Stimulated activated naive CD8-positive, alpha-beta T cell treated with anti-CD3 and anti-CD28 coated beads, Interleukin-15, Interleukin-2, amounts not matched to agents 100 U/mL and 50 U/mL, for 24 hours (primary cell): ENCODE data around the gene SLC25A18.
A peak's percentile ranks its signal among the peaks of the same experiment; 100 is the strongest.
"Not testable (repeated sequence)": the region's sequence is repeated elsewhere in the genome, so short reads cannot be mapped to it uniquely, and the experiment has no call there.

Experiments used
- ATAC-seq: fragments of 150-1000 bp; cut with Tn5 transposase; one replicate; pipeline ENCODE4 v1.10.0; 2021
- DNase-seq: peaks from one replicate; pipeline ENCODE4 v3.0.0; 2021

The SLC25A18 gene

DNA sequence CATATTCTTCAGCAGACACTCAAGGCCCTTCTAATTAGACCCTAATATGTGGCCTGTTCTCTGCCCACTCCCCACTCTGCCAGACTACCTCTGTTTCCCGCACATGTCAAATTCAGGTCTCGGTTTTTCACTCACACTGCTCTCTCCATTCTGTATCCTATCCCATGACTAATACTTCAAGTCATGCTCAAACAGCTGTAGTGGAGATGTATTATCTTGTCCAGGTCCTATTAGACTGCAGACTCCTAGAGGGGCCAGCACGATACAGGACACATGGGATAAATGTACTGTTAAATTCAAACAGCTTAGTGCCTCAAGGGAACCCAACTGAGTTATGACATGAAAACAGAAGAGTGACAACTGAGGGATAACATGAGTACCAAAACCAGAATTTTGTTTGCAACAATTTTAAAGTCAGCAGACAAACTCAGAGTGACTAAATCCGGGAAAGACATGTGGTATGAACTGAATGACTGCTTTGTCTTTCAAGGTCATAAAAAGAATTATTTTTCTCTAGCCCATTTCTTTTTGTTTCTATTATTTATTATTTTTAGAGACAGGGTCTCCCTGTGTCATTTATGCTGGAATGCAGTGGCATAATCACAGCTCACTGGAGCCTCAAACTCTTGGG is 44.7 kb downstream of the SLC25A18 start:
- no peak for DNase-seq
- no peak for ATAC-seq

DNA sequence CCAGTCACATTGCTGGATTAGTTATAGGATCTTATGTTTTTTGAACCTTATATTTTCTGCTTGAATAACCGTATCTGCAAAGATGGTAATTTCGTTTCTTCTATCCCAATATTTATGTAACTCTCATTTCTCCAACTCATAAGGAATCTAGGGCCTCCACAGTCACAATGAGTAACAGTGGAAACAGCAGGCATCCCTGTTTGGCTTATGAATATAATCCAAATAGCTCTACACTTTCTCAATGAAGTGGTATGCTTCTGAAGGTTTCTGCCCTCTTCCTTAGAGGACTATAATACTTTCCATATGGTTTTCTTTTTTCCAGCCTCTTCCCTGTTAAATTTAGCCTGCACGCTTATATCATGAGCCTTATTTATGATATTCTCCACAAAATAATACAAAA is 48.8 kb downstream of the SLC25A18 start:
- no peak for ATAC-seq
- DNase-seq: no peak

DNA sequence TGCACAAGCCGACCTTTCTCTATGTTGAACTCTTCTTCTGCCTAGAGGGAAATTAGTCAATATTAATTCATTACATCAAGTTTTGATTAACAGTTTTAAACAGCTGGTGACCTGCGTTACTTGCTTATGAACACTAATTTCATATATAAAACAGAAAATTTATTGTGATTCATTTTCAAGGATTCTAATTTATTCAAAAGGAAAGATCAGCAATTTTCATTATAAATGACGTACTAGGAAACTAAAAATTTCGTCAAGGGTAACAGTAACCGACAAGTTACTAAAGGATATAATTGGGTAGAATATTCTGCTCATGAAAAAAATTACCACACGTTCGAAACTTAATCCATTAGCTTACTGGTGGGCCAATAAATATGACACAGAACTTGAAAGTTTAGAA is 50.0 kb downstream of the SLC25A18 start:
- DNase-seq (no peak), ATAC-seq (no peak)

DNA sequence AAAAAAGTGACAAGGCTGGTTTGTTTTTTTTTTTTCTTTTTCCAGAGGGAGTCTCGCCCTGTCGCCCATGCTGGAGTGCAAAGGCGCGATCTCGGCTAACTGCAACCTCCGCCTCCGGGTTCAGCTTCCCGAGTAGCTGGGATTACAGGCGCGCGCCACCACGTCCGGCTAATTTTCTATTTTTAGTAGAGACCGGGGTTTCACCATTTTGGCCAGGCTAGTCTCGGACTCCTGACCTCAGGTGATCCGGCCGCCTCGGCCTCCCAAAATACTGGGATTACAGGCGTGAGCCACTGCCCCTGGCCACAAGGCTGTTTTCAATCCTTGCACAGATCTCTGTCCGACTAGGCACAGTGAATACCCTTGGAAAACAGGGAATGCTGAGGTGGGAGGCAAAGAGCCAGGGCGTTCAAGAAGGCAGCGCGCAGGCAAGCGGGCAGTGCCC is 64.7 kb downstream of the SLC25A18 start:
- no peak for DNase-seq
- no peak for ATAC-seq

DNA sequence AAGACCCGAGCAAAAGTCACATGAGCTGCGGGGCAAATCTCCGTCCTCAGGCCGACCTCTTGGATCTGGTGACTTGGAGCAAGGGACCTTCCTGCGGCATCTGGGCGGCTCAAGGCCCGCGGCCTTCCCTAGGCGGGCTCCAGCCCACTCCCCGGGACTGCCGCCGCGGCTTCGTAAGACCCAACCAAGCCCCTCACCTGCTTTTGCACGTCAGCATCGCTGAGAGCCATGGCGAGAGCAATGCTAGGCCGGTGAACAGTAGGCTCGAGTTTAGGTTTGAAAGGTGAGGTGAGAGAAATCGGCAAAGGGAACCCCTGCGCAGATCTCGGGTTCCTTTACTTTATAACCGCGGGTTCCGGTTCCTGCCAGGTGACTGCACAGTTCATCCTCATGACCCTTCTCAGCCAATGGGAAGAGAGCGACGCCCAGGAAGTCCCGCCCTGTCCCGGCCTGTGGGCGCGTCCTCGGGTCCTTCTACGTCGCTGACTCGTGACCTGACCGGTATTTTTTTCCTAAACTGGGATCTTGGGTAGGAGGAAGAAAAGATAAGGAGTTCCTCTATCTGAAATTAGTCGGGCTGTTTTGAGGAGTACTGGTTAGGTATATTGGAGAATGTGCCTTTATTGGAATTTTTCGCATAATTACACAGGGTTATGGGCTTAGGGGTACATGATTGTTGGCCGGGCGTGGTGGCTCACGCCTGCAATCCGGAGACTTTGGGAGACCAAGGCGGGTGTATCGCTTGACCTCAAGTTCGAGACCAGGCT is 65.3 kb downstream of the SLC25A18 start, which contains the start of gene ATP6V1E1:
Gene ATP6V1E1 (minus strand): TSS at position 344 of the 767 bp plus-strand sequence. CDS start 114 bp downstream, at position 230.
- DNase-seq (peak; percentile 94), ATAC-seq (peak; percentile 100)

DNA sequence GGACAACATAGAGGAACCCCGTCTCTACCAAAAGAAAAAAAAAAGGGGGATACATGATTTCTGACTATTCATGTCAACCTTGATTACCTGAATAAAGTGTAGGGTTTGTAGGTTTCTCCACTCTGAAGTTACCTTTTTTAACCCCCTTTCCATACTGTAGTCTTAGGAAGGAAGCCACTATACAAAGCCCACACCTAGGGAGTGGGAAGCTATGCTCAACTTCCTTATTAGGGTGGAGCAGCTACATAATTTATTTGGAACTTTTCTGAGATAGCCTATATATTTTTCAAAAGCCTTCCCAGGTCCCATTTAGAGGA is 65.8 kb downstream of the SLC25A18 start:
- DNase-seq (no peak), ATAC-seq (no peak)

DNA sequence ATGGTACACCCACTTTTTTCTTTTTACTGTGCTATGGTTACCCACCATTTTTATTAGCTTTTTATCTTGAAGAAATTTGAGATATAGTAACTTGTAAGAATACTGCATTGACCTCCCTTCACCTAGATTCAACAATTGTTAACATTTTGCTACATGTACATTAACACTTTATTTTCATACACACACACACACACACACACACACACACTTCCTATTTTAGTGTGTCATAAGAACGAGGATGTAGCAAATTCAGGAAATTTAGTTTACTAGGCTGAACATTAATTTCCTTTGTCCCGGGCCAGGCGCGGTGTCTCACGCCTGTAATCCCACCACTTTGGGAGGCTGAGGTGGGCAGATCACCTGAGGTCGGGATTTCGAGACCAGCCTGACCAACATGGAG is 66.3 kb downstream of the SLC25A18 start:
- ATAC-seq: no peak
- DNase-seq: no peak

DNA sequence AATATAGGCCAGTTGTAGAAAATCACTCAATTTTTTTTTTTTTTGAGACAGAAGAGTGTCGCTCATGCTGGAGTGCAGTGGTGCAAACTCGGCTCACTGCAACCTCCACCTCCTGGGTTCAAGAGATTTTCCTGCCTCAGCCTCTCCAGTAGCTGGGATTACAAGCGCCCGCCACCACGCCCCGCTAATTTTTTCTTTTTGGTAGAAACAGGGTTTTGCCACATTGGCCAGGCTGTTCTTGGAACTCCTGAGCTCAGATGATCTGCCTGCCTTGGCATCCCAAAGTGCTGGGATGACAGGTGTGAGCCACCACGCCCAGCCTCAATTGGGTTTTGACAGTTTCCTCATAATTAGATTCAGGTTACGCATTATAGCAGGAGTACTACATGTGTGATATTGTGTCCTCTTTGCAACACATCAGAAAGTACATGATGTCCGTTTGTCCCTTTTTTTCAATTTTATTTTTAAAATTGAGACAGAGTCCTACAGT is 67.8 kb downstream of the SLC25A18 start:
- ATAC-seq: no peak
- DNase-seq: no peak

DNA sequence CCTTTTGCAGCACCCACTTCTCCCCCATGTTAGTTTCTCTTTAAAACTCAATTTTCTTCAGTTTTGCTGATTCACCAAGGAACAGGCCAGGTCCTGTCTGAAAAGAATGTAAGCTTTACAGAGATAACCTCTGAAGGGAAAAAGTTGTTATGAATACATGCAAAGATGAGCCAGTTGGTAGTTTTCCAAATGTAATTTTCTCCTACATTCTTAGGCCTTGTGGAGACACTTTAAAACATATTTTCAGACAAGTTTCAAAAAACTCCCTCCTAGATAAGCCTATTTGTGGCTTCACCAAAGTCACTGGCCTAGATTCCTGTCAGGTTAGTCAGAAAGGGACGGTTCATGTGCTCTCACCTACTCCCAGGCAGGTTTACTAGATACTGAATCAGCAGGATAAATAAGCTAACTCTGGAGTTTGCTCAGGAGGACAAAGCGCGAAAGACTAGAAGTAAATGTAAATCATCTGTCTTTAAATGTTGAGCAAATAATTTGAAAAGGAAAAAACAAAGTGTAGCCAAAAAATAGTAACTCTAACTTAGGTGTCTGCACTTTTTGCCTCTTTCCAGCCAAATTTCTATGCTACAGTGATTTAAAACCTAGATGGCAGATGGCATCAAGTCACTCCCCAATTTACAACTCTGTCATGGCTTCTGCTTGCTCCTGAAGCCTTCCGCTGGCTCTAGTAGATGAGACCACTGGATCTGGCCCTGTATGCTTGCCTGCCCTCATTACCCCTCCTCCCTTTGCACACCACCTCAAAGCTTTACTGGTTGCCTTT is 70.1 kb downstream of the SLC25A18 start:
- no peak for ATAC-seq
- DNase-seq: no peak

DNA sequence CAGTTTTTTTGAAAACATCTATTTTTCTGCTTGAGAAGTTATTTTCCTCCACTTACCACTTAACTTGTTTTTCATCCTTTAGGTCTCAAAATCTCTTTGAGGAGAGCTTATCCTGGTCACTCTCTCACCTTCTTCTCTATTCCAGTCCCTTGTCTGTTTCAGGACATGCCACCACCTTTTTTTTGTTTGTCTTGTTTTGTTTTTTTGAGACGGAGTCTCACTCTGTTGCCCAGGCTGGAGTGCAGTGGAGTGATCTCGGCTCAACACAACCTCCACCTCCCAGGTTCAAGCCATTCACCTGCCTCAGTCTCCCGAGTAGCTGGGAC is 70.7 kb downstream of the SLC25A18 start:
- ATAC-seq (no peak), DNase-seq (no peak)

DNA sequence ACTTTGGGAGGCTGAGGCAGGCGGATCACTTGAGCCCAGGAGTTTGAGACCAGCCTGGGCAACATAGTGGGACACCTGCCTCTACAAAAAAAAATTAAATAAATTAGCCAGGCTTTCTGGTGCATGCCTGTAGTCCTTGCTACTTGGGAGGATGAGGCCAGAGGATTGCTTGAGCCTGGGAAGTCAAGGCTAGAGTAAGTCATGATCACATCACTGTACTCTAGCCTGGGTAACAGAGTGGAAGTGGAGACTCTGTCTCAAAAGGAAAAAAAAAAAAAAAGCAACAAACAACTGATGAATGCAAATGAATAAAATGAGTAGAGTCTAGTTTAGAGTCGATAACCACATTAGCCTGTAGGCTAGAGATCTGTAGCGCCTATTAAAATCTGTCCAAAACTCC is 71.4 kb downstream of the SLC25A18 start:
- ATAC-seq: no peak
- no peak for DNase-seq

DNA sequence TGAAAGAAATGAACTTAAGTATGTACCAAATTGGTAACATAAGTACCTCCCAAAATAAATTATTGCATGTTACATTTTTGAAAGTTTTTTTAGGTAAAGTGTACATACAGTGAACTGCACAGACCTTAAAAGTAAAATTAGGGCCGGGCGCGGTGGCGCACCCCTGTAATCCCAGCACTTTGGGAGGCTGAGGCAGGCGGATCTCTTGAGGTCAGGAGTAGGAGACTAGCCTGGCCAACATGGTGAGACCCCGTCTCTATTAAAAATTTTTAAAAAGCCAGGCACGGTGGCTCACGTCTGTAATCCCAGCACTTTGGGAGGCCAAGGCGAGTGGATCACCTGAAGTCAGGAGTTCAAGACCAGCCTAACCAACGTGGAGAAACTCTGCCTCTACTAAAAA is 73.6 kb downstream of the SLC25A18 start:
- not testable (repeated sequence) for DNase-seq, ATAC-seq

DNA sequence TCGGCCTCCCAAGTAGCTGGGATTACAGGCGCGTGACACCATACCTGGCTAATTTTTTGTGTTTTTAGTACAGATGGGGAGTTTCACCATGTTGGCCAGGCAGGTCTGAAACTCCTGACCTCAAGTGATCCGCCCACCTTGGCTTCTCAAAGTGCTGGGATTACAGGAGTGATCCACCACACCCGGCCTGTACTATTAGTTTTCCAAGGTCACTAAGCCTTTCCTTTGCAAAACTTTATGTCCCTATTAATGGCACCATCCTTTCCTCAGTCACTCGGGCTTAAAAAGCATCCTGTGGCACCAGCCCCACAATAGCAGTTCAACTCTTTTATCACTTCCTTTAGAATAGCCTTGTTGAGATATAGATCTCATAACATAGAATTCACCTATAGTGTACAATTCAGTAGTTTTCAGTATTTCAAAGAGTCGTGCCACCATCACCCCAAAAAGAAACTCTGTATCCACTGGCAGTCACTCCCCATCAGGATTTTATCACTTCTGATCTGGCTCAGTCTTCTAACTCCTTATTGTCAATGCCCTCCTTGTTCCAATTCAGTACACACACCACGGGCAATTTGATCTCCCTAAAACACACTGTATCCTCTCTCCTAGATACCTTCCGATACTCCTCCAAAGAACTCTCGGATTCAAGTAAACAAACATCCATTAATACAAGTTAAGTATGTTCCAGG is 74.3 kb downstream of the SLC25A18 start:
- no peak for DNase-seq
- ATAC-seq: no peak

DNA sequence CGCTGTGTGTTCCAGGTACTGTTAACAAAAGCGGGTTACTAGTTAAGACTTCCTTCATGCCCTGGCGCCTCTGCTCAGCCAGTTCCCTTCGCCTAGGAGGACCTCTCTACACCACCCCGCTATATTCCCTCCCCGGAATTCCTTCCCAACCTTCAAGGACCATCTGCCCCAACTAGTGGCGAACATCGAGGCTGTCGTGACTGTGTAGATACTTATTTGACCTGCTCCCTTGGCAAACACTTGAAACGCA is 74.8 kb downstream of the SLC25A18 start:
- DNase-seq (no peak), ATAC-seq (no peak)

DNA sequence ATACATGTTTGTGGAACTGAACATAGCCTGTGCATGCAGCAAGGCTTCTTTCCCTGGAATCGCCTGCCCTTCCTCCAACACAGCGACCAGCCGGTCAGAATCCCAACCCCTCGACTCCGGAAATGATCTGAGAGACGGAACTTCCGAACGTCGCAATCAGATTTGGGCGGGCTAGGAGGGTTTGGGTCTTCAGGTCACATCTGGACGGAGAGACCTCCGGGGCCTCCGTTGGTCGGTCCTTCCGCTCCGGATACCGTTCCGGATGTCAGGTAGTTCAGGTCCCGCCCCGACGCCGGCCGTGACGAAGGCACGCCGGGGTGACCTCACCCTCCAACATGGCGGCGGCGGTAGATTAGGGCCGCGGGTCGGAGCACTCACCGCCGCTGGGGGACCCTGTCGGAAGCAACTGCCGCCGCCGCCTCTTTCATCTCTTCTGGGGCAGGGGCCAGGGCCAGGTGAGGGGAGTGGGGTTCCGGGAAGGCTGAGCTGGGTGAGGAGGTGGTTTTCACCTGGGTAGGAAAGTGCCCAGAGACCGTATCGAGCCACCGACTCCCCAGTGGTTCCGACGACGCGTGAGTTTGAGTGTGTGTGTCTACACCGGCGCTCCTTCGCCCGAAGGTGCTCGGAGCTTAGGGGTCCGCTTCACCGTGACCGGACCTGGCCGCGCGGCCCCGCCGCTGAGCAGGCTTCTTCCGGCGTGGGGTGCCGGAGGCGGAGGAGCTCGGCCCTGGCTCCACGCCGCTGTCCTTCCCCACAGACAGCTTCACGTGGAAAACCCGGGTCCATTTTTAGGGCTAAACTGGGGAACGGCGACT is 75.3 kb downstream of the SLC25A18 start, which contains the start of gene BCL2L13:
Gene BCL2L13 (plus strand): TSS at position 326 of the 815 bp plus-strand sequence. CDS start 16,955 bp downstream, outside the sequence.
- peak; percentile 98 for ATAC-seq
- DNase-seq: peak; percentile 91

DNA sequence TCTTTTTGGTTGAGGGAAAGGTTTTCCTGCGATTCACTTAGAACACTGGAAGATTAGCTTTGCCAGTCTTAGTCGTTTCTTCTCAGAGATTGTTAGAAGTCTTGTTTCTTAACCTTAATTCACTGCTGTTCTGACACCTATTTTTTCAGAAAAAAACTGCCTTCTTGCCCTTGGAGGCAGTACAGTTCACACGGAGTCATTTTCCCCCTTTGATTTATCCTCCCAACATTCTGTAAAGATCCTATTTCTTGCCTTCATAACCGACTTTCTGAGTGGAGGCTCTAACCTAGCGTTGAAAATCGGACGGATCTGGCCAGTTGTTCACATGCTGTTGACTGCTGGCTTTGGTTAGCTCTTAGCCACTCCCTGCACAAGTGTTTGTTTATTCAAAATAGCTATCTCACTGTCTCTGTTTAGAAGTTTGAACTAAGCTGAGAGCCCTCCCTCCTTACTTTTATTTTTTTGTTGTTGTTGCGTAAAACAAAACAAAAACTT is 76.0 kb downstream of the SLC25A18 start:
- DNase-seq (peak; percentile 13), ATAC-seq (no peak)
